Activated naive CD8-positive, alpha-beta T cell treated with anti-CD3 and anti-CD28 coated beads, Interleukin-2, amount 50 U/mL, for 24 hours (primary cell): ENCODE measurements around the gene SPEM1.
"Not testable (repeated sequence)": the region's sequence is repeated elsewhere in the genome, so short reads cannot be mapped to it uniquely, and the experiment has no call there.

Experiments
- ATAC-seq: fragments of 150-1000 bp; cut with Tn5 transposase; one replicate; pipeline ENCODE4 v1.10.0; 2021
- DNase-seq: peaks from one replicate; pipeline ENCODE4 v3.0.0; 2021
- H3K27ac Mint-ChIP-seq: one replicate; pipeline ENCODE4 v1.8.0; 2021; ENCODE audit warnings: mild to moderate bottlenecking, mixed read lengths
- H3K27me3 Mint-ChIP-seq: one replicate; pipeline ENCODE4 v1.8.0; 2021; ENCODE audit warnings: mixed read lengths
- H3K36me3 Mint-ChIP-seq: one replicate; pipeline ENCODE4 v1.8.0; 2021; ENCODE audit warnings: low read depth, mixed read lengths
- H3K4me1 Mint-ChIP-seq: one replicate; pipeline ENCODE4 v1.8.0; 2021; ENCODE audit warnings: mixed read lengths
- H3K4me3 Mint-ChIP-seq: one replicate; pipeline ENCODE4 v1.8.0; 2021; ENCODE audit warnings: mild to moderate bottlenecking, moderate library complexity, mixed read lengths
- H3K9me3 Mint-ChIP-seq: one replicate; pipeline ENCODE4 v1.8.0; 2021; ENCODE audit warnings: mixed read lengths

The SPEM1 gene

DNA sequence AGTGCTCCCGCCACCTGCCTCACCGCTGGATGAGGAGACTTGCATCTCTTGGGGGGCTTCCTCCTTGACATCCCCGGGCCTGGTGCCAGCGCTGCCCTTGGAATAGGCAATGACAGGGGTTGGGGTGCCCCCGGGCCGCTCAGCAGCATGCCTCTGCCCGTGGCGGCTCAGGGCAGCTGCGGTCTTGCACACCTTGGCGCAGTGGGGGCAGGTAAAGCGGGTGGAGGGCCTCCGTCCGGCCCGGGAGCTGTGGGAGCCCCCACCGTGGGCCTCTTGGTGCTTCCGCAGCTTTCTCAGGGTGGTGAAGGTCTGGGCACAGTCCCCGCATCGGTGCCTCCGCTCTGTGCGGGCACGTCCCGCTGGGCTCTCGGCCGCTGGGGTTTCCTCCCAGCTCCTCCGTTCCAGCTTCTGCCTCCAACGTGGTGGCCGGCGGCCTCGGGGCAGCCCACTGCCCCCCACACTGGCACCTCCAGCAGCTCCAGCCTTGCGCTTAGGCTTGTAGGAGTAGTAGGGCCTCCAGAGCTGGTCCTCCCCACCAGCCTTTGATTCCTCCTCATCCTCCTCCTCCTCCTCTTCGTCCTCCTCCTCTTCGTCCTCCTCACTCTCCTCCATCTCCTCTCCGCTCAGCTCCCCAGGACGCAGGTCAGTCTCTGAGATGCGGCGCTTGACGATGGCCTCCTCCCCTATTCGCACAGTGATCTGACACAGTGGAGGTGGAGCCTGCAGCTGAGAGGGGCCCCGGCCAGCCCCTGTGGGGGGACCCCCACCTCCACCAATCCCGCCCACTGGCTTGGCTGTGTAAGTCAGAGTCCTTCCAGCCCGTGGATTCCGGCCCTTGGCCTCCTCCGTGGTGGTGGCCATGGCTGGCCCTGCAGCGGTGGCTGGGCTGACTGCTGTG lies 42.6 kb downstream of the SPEM1 start:
- ATAC-seq, result no peak

DNA sequence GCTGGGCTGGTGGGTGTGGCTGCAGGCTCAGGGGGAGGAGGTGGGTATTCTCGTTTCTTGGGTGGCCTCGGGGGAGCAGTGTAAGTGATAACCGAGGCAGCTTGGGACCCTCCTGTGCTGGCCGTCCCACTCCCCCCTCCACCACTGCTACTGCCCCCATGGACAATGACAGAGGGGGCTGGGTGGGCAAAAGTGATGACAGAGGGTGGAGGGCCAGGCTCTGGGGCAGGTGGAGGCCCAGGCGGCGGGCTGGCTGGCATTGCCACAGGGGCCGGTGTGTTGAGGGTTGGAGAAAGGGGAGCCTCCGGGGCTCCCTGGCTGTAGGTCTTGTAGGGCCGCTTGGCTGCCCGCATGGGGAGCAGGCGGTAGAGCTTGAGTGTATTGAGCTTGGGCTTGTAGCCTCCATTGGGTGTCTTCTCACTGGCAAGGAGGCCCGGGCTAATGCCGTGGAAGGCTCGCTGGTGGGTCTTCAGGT lies 43.3 kb downstream of the SPEM1 start:
- H3K36me3 Mint-ChIP-seq, result peaks cover 5% of the 10 kb centered on the region
- ATAC-seq (no peak), DNase-seq (no peak)
- H3K9me3 Mint-ChIP-seq, result no peaks in the 10 kb centered on the region
- no peak overlapping the region for H3K4me3 Mint-ChIP-seq
- H3K4me1 Mint-ChIP-seq, result peaks cover 13% of the 10 kb centered on the region
- H3K27ac Mint-ChIP-seq, result no peak overlapping the region
- no peaks in the 10 kb centered on the region for H3K27me3 Mint-ChIP-seq

More for the DNA sequence above, 42.6 kb downstream of the SPEM1 start:
- Mint-ChIP-seq H3K27me3 (no peaks in the 10 kb centered on the region), H3K4me1 (peaks cover 11% of the 10 kb centered on the region), H3K9me3 (no peaks in the 10 kb centered on the region), H3K27ac (no peak overlapping the region), H3K4me3 (no peak overlapping the region), H3K36me3 (peaks cover 5% of the 10 kb centered on the region)
- no peak for DNase-seq

DNA sequence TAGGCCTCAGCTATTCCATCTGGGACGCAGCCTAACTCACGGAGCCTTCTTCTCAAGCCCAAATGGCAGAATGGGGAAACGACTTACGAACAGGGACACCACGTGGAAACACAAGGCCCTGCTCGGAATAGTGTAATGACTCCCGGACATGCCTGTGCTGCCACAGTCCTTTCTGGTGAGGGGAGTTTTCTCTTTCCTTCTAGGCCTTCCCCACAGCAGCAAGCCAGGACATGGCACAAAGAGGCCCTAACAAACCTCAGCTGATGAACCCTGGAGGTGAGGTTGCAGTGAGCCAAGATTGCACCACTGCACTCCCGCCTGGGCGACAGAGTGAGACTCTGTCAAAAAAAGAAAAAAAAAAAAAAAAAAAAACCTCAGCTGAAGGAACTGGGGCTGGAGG lies 44.0 kb downstream of the SPEM1 start:
- Mint-ChIP-seq H3K9me3 (no peaks in the 10 kb centered on the region), H3K36me3 (peaks cover 6% of the 10 kb centered on the region), H3K4me1 (peaks cover 16% of the 10 kb centered on the region), H3K27me3 (no peaks in the 10 kb centered on the region), H3K4me3 (no peak overlapping the region), H3K27ac (no peak overlapping the region)
- DNase-seq (no peak), ATAC-seq (no peak)

DNA sequence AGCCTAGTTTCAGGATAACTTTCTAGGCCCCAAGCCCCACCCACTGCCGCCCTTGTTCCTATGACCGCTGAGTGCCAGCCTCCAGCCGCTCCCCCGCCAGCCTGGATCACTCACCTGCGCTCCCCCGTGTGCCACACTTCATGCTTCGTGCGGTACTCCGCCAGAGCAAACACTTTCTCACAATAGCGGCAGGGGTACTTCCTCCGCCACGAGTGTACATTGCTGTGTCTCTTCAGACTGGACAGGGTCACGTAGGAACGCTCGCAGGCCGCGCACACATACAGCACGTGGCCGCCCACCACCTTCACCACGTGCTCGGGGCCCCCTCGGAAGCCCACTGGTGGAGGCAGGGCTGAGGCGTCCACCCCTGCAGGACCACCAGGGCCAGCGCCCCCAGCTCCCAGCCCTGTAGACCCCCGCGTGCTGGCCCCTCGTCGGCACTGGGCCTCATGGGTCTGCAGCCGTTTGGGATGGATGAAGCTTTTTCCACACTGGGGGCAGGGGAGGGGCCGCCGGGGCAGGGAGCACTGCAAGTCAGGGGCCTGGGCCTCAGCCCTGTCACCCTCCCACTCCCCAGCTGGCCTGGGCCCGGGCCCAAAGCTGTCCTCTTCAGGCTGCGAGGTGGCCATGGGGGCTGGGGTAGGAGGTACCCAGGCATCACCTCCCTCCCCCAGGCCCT lies 45.6 kb downstream of the SPEM1 start:
- Mint-ChIP-seq H3K27ac (no peak overlapping the region), H3K36me3 (peaks cover 6% of the 10 kb centered on the region), H3K4me1 (peaks cover 15% of the 10 kb centered on the region), H3K9me3 (no peaks in the 10 kb centered on the region), H3K4me3 (no peak overlapping the region), H3K27me3 (no peaks in the 10 kb centered on the region)
- no peak for DNase-seq
- ATAC-seq, result no peak

DNA sequence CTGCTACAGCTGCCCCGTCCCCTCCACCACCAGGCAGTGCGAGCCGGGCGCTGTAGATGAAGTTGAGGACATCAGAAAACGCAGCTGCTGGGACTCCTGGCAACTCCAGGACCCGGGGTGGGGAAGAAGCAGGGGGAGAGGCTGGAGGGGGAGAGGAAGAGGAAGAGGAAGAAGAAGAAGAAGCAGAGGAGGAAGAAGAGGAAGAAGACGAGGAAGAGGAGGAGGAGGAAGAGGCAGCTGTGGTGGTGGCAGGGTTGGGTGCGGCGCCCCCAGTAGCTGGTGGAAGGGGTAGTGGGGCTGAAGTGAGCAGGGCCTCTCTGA lies 46.2 kb downstream of the SPEM1 start:
- H3K36me3 Mint-ChIP-seq, result peaks cover 3% of the 10 kb centered on the region
- DNase-seq, result no peak
- peaks cover 18% of the 10 kb centered on the region for H3K4me1 Mint-ChIP-seq
- peak overlapping the region; percentile 71 for H3K27ac Mint-ChIP-seq
- H3K4me3 Mint-ChIP-seq, result no peak overlapping the region
- H3K9me3 Mint-ChIP-seq, result no peaks in the 10 kb centered on the region
- no peaks in the 10 kb centered on the region for H3K27me3 Mint-ChIP-seq
- ATAC-seq, result no peak

DNA sequence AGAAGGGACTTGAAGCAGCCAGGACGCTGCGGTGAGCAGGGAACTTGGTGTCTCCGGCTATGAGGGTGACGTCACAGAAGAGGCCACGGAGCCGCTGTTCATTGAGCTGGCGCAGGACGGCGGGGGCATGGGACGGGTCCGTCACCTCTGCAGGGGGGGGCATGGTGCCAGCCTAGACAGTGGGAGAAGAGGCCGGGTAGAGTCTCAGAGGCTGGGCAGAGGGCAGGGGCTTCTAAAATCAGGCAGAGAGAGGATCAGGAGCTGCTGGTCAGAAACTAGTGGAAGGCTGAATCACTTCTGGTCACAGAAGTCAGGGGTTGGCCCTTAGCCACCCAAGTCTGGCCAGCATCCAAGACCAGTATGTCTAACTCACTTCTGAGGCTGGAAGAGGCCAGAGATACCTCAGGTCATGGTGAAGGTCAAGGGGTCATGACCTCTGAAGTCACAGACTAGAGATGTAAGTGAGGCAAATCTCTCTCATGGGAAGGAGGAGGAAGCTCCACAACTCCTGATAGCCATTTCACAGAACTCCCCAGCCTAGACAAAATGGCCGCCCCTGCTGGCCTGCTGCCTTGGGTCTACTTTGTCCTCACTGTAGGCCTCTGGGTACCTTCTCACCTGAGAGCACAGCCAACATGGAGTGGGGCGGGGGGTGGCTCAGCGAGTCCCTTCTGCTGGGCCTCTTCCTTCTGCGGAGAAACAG lies 46.7 kb downstream of the SPEM1 start:
- H3K36me3 Mint-ChIP-seq, result peaks cover 3% of the 10 kb centered on the region
- no peak overlapping the region for H3K4me3 Mint-ChIP-seq
- peaks cover 23% of the 10 kb centered on the region for H3K4me1 Mint-ChIP-seq
- DNase-seq (no peak), ATAC-seq (no peak)
- H3K9me3 Mint-ChIP-seq, result no peaks in the 10 kb centered on the region
- peak overlapping the region; percentile 71 for H3K27ac Mint-ChIP-seq
- no peaks in the 10 kb centered on the region for H3K27me3 Mint-ChIP-seq

DNA sequence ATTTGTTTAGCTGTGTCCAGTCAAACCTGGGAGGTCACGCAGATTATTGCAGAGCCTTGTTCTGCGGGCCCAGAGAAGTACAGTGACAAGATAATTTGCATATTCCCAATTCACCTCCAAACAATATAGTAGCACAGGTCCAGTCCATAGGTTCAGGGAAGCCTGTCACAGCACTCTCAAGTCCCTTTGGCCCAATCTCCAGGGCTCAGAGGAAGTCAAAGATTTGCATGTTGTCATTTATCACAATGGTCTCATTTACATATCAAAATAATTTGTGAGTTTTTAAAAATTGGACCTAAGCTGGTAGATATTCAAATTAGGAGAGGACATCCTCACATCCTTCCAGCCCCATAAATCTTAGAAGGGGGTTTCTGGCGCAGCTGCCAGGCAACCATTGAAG lies 47.4 kb downstream of the SPEM1 start:
- Mint-ChIP-seq H3K4me3 (no peak overlapping the region), H3K27me3 (no peaks in the 10 kb centered on the region), H3K4me1 (peaks cover 26% of the 10 kb centered on the region), H3K9me3 (no peaks in the 10 kb centered on the region), H3K27ac (peak overlapping the region; percentile 71), H3K36me3 (peaks cover 3% of the 10 kb centered on the region)
- ATAC-seq (no peak), DNase-seq (no peak)

DNA sequence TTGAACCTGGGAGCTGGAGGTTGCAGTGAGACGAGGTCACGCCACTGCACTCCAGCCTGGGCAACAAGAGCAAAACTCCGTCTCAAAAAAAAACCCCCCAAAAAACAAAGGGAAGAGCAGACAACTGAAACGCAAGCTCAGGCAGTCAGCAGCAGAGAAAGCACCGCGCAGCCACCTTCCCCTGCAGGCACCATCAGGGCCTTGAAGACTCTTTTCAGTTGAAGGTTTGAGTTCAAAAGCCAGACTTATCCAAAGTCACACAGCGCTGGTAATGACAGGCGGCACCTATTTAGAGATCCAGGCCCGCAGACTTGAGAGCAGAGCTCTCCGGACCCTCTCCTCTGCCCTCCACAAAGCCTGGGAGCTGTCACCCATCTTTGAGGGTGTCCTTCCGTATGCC lies 48.2 kb downstream of the SPEM1 start:
- no peaks in the 10 kb centered on the region for H3K9me3 Mint-ChIP-seq
- H3K4me1 Mint-ChIP-seq, result peaks cover 26% of the 10 kb centered on the region
- H3K27me3 Mint-ChIP-seq, result no peaks in the 10 kb centered on the region
- peaks cover 3% of the 10 kb centered on the region for H3K36me3 Mint-ChIP-seq
- ATAC-seq, result no peak
- no peak overlapping the region for H3K4me3 Mint-ChIP-seq
- H3K27ac Mint-ChIP-seq, result no peak overlapping the region
- DNase-seq, result no peak

DNA sequence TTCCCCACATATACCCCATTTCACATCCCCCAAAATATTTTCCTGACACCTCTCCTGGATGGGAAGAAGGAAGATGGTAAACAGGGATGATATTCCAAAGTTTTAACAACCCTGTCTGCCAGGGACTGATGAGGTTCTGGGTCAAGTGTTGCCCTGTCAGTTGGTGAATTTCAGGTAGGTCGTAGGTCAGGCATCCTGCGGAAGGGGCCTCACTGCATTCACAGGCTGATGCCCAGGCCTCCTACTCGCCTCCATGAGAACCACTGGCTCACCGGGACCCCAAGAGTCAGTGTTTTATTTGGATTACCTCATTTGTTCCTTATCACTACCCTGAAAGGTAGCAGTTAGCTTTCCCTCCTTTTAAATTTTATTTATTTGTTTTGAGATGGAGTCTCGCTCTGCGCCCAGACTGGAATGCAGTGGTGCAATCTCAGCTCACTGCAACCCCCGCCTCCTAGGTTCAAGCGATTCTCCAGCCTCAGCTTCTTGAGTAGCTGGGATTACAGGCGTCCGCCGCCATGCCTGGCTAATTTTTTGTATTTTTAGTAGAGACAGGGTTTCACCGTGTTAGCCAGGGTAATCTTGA lies 48.8 kb downstream of the SPEM1 start:
- H3K9me3 Mint-ChIP-seq, result no peaks in the 10 kb centered on the region
- H3K4me3 Mint-ChIP-seq, result no peak overlapping the region
- H3K4me1 Mint-ChIP-seq, result peaks cover 28% of the 10 kb centered on the region
- no peak for DNase-seq
- H3K36me3 Mint-ChIP-seq, result peaks cover 2% of the 10 kb centered on the region
- no peak for ATAC-seq
- H3K27me3 Mint-ChIP-seq, result no peaks in the 10 kb centered on the region
- no peak overlapping the region for H3K27ac Mint-ChIP-seq

DNA sequence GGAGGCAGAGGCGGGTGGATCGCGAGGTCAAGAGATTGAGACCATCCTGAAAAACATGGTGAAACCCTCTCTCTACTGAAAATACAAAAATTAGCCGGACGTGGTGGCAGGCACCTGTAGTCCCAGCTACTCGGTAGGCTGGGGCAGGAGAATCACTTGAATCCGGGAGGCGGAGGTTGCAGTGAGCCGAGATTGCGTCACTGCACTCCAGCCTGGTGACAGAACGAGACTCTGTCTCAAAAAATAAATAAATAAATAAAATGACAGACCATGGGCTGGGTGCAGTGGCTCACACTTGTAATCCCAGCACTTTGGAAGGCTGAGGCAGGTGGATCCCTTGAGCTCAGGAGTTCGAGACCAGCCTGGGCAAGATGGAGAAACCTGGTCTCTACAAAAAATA lies 49.7 kb downstream of the SPEM1 start:
- ATAC-seq, H3K36me3 Mint-ChIP-seq, H3K9me3 Mint-ChIP-seq, H3K4me3 Mint-ChIP-seq, H3K27me3 Mint-ChIP-seq, DNase-seq, H3K27ac Mint-ChIP-seq: not testable (repeated sequence)
- peaks cover 33% of the 10 kb centered on the region for H3K4me1 Mint-ChIP-seq

DNA sequence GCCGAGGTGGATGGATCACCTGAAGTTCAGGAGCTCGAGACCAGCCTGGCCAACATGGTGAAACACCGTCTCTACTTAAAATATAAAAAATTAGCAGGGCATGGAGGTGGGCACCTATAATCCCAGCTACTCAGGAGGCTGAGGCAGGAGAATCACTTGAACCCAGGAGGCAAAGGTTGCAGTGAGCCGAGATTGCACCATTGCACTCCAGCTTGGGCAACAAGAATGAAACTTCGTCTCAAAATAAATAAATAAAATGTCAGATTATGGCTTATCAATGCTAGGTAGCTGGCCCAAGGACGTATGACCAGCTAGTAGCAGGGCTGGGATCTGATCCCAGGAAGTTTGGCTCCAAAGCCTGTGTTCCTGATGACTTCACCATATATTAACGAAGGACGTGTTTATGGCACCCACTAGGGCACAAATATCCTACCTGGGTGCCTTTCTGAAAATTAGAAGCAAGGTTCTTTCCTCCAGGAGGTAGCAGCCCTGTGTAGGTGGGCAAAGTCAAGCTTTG lies 50.4 kb downstream of the SPEM1 start:
- DNase-seq, H3K9me3 Mint-ChIP-seq, ATAC-seq, H3K27me3 Mint-ChIP-seq, H3K4me3 Mint-ChIP-seq, H3K36me3 Mint-ChIP-seq: not testable (repeated sequence)
- peaks cover 36% of the 10 kb centered on the region for H3K4me1 Mint-ChIP-seq
- peak overlapping the region; percentile 39 for H3K27ac Mint-ChIP-seq
